Measurements from ENCODE around the gene CDC42SE1.

CDC42SE1 gene

DNA sequence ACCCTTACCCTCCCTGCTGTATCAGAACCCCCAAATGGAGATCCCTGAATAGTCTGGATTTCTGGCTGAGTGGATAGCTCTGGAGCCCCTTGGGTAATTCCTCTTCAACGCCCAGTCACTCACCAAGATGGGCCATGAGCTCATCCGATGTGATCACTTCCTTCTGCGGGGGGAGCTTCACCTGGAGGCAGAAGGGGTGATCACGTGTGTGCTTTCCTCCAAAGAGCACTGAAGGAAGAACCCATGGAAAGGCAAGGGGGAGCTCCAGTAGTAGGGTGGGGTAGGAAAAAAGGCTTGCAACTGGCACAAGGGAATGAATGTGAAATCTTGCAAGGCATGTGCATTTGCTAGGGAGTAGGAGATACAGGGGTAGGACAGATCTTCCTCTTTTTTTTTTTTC is 57.8 kb downstream of the CDC42SE1 start:
- H4K20me1 ChIP-seq (ENCODE audit: insufficient read depth, low read length), result no peaks in the 10 kb centered on the region
- peaks cover 10% of the 10 kb centered on the region; the same call in 1 of the 2 replicates for H3K79me2 ChIP-seq (ENCODE audit: low read length)
- no peak overlapping the region for H3K4me2 ChIP-seq (ENCODE audit: low read depth, low read length)
- no peak for DNase-seq
- no peak overlapping the region for H2AFZ ChIP-seq (ENCODE audit: low read length)
- no peaks in the 10 kb centered on the region for H3K9me3 ChIP-seq (replicated peaks; ENCODE audit: insufficient read depth, low read length)
- H3K4me1 ChIP-seq (ENCODE audit: low read length), result peaks cover 8% of the 10 kb centered on the region
- TF ChIP-seq, protein P1, sequence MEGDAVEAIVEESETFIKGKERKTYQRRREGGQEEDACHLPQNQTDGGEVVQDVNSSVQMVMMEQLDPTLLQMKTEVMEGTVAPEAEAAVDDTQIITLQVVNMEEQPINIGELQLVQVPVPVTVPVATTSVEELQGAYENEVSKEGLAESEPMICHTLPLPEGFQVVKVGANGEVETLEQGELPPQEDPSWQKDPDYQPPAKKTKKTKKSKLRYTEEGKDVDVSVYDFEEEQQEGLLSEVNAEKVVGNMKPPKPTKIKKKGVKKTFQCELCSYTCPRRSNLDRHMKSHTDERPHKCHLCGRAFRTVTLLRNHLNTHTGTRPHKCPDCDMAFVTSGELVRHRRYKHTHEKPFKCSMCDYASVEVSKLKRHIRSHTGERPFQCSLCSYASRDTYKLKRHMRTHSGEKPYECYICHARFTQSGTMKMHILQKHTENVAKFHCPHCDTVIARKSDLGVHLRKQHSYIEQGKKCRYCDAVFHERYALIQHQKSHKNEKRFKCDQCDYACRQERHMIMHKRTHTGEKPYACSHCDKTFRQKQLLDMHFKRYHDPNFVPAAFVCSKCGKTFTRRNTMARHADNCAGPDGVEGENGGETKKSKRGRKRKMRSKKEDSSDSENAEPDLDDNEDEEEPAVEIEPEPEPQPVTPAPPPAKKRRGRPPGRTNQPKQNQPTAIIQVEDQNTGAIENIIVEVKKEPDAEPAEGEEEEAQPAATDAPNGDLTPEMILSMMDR (IDR thresholded peaks at IDR 0.05; ENCODE audit: low read length), result no peak
- TF ChIP-seq EZH2phosphoT487 (IDR thresholded peaks at IDR 0.05; ENCODE audit: low read length) (no peak), EZH2 (optimal IDR thresholded peaks at IDR 0.05; ENCODE audit: low read depth, low read length) (no peak)
- H3K9me2 ChIP-seq (replicated peaks; ENCODE audit: insufficient read depth, low read length), result no peaks in the 10 kb centered on the region
- no peak overlapping the region for H3K27ac ChIP-seq (ENCODE audit: low read length)
- H3K9ac ChIP-seq (ENCODE audit: low read length), result no peak overlapping the region
- no peaks in the 10 kb centered on the region for H3K27me3 ChIP-seq (replicated peaks; ENCODE audit: insufficient read depth, low read length)
- no peaks in the 10 kb centered on the region for H3K36me3 ChIP-seq (replicated peaks; ENCODE audit: insufficient read depth, low read length)
- no peak overlapping the region for H3K4me3 ChIP-seq (ENCODE audit: low read length)
- H3F3A ChIP-seq (ENCODE audit: insufficient read depth, low read length), result peaks cover 8% of the 10 kb centered on the region
